Upper lobe of left lung (tissue), 6 donors: ENCODE measurements around the gene ESRP2. TPM values are rescaled to one million over a fixed set of nuclear protein-coding genes. Genes with fewer than 3 reads are reported as not detected.

ENCODE experiments used
- ATAC-seq, 2 donors: fragments of 200-7000 bp; cut with Tn5 transposase; one replicate each; pipeline ENCODE4 v1.9.1; 2022; ENCODE audit warnings: mild to moderate bottlenecking in 2 of 2, moderate library complexity in 2 of 2; ENCODE audit not compliant: low FRiP score in 2 of 2
- DNase-seq, 2 donors: peaks; one replicate each; pipeline ENCODE4 v3.0.0-alpha.2; 2019 to 2020
- H3K27ac ChIP-seq, 4 donors: fragments of 200-600 bp; sonication (generic); one replicate each; pipeline ENCODE4 v1.5.1; 2016 to 2019
- H3K27me3 ChIP-seq, 4 donors: fragments of 200-600 bp; sonication (generic); one replicate each; pipeline ENCODE4 v1.5.1; 2017 to 2019
- H3K36me3 ChIP-seq, 4 donors: fragments of 200-600 bp; sonication (generic); one replicate each; pipeline ENCODE4 v1.5.1; 2016 to 2019
- H3K4me1 ChIP-seq, 4 donors: fragments of 200-600 bp; sonication (generic); one replicate each; pipeline ENCODE4 v1.5.1; 2018 to 2019
- H3K4me3 ChIP-seq, 4 donors: fragments of 200-600 bp; sonication (generic); one replicate each; pipeline ENCODE4 v1.5.1; 2017 to 2019; ENCODE audit warnings: mild to moderate bottlenecking in 2 of 4, moderate library complexity in 1 of 4
- H3K9me3 ChIP-seq, 4 donors: fragments of 200-600 bp; sonication (generic); one replicate each; pipeline ENCODE4 v1.5.1; 2018 to 2019
- CTCF ChIP-seq, 6 experiments: fragments of 450-650 bp in 4 of 6; fragments of 200-600 bp in 2 of 6; sonication (generic) in 2 of 6; IDR thresholded peaks; one replicate each; pipeline ENCODE4 v1.5.1; 2016 to 2019; ENCODE audit warnings: antibody characterized with exemption in 6 of 6
- EP300 ChIP-seq, 4 donors: sonication (generic); formaldehyde crosslinking; IDR thresholded peaks; one replicate each; pipeline ENCODE4 v1.5.1; 2017; ENCODE audit warnings: antibody characterized with exemption in 4 of 4, control low read depth in 2 of 4
- POLR2A ChIP-seq, 4 donors: fragments of 450-650 bp; IDR thresholded peaks; one replicate each; pipeline ENCODE4 v1.5.1; 2016 to 2017; ENCODE audit warnings: antibody characterized with exemption in 4 of 4, mild to moderate bottlenecking in 2 of 4
- POLR2AphosphoS5 ChIP-seq, 2 donors: sonication (generic); formaldehyde crosslinking; IDR thresholded peaks; one replicate each; pipeline ENCODE4 v1.5.1; 2017; ENCODE audit warnings: antibody characterized with exemption in 2 of 2
- WGBS, 2 donors: methylation state at CpG; one replicate each; pipeline ENCODE4 v1.1.5; 2017 to 2018; 5-methylcytosine and 5-hydroxymethylcytosine counted together
- total RNA-seq, 6 donors: library from RNA; depleted of rRNA in 4 of 6; stranded (reverse); fragments of >200 nt in 4 of 6; gene quantifications; one replicate each; pipeline versions ENCODE4 v1.1.0 to v1.2.1, GENCODE V29; 2016 to 2021
- donor health status: DM: no; HTN: no; CAD: no; lungs with moderate emphysema.
- donor health status: DM: no; HTN: yes; CAD: no; lungs with severe emphysema.

Gene ESRP2
- total RNA-seq, 6 donors from 2014 or later = 54.2 to 102 (median 64.4) TPM

GRCh38 chr16:68283346-68283745 is 47.4 kb upstream of the ESRP2 start:
- no peak for DNase-seq

DNA sequence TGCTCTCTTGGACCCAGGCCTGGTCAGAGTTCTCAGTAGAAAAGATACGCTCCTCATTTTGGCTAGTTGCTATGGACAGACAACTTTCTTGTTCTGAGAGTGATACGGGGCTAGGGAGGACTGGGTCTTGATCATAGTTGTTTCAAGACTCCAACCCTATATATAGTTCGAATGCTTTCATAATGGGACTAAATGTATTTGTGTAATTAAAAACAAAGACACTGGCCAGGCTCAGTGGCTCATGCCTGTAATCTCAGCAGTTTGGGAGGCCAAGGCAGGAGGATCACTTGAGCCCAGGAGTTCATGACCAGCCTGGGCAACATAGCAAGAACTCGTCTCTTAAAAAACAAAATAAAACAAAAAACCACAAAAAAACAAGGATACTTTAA is 46.1 kb upstream of the ESRP2 start:
- H3K27me3 ChIP-seq = no peaks in the 10 kb centered on the region
- H3K4me1 ChIP-seq = peaks cover 17 to 55% (median 45%) of the 10 kb centered on the region in 4 donors
- no peak for ATAC-seq
- H3K27ac ChIP-seq = no peak overlapping the region
- DNase-seq = no peak
- 79 to 97% methylated on average over 4 of the region's 4 CpGs for WGBS, 2 donors
- no peaks in the 10 kb centered on the region for H3K9me3 ChIP-seq
- no peak overlapping the region for H3K4me3 ChIP-seq
- H3K36me3 ChIP-seq = peaks cover 0 to 23% (median 7%) of the 10 kb centered on the region in 4 donors
- TF ChIP-seq EP300 (IDR thresholded peaks at IDR 0.05) = no peak
- no peak for TF ChIP-seq POLR2AphosphoS5 (IDR thresholded peaks at IDR 0.05)
- TF ChIP-seq POLR2A (IDR thresholded peaks at IDR 0.05) = no peak
- TF ChIP-seq CTCF (IDR thresholded peaks at IDR 0.05) = no peak

More at GRCh38 chr16:68283346-68283745, 47.4 kb upstream of the ESRP2 start:
- Histone ChIP-seq H3K4me3 (no peak overlapping the region), H3K4me1 (peaks cover 17 to 61% (median 52%) of the 10 kb centered on the region in 4 donors), H3K9me3 (no peaks in the 10 kb centered on the region), H3K27ac (peak overlapping the region in 3 of 4 donors; percentile 7 to 65 (median 23)), H3K27me3 (no peaks in the 10 kb centered on the region), H3K36me3 (peaks cover 0 to 19% (median 8%) of the 10 kb centered on the region in 4 donors)
- 57 to 65% methylated on average over 5 of the region's 5 CpGs for WGBS, 2 donors
- TF ChIP-seq CTCF (IDR thresholded peaks at IDR 0.05) (no peak), EP300 (IDR thresholded peaks at IDR 0.05) (no peak), POLR2A (IDR thresholded peaks at IDR 0.05) (no peak), POLR2AphosphoS5 (IDR thresholded peaks at IDR 0.05) (no peak)
- no peak for ATAC-seq

DNA sequence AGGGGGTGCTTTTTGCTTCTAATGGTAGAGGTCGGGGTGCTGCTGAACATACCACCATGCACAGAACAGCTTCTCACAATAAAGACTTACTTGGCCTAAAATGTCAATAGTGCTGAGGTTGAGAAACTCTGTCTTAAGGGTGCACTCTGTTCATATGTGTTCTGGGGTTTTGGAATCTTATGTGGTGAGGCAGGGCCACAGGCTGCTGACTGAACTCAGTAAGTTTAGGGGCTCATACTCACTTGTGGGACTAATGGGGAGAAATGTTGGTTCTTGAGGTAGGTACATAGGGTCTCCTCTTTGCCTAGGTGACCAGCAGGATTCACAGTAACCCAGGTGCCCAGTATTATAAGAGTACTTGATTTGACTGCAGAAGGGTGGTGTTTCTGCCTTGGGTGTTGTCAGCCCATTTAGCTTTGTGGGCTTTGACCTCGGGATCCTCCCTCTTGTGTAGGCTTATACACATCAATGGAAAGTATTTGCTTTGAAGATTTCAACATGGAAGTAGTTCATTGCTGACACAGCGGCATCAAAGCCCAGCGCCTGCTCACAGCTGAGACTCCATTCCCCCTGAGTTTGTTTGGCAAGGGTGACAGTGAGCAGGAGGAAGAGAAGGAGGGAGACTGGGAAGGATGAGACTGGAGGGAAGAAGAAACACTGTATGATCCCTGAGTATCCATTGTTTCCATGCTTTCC is 45.6 kb upstream of the ESRP2 start:
- Histone ChIP-seq H3K4me3 (no peak overlapping the region), H3K9me3 (no peaks in the 10 kb centered on the region), H3K27ac (no peak overlapping the region), H3K4me1 (peaks cover 17 to 56% (median 44%) of the 10 kb centered on the region in 4 donors), H3K27me3 (no peaks in the 10 kb centered on the region), H3K36me3 (peaks cover 0 to 23% (median 7%) of the 10 kb centered on the region in 4 donors)
- TF ChIP-seq CTCF (IDR thresholded peaks at IDR 0.05) (no peak), EP300 (IDR thresholded peaks at IDR 0.05) (no peak), POLR2AphosphoS5 (IDR thresholded peaks at IDR 0.05) (no peak), POLR2A (IDR thresholded peaks at IDR 0.05) (no peak)
- 84 to 87% methylated on average over 4 of the region's 4 CpGs for WGBS, 2 donors
- ATAC-seq (no peak), DNase-seq (no peak)

DNA sequence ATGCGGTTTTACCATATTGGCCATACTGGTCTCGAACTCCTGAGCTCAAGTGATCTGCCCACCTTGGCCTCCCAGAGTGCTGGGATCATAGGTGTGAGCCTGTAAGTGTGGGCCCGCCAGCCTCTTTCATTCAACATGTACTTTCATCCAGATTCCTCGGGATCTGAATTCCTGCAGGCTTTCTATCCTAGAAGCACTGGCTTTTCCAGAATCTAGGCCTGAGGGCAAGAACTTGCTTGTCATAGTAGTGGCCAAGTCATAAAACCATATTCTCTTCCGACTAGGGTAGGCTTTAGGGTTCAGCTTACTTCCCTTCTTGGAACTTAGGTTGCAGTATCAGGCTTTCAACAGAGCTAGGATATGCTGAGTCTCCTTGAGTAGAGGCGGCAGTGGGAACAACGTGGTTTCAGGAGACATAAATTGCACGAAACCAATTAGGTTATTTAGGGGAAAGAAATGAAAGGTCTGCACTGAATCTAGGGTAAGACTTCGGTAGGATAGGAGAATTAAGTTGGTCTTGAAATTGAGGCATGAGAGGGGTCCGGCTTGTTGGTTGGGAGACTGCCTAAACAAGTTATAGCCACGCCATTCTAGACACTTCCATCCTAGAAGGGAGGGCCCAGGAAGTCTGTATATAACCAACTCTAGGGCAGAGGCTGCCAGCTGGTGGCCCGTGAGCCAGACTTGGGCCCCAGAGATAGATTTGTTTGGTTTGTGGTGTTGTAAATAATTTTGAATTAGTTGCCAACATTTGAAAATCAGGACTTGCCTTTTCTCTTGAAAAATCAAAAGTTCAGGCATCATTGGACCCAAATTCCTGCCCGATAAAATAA is 44.0 kb upstream of the ESRP2 start:
- Histone ChIP-seq H3K27me3 (no peaks in the 10 kb centered on the region), H3K4me3 (no peak overlapping the region), H3K9me3 (no peaks in the 10 kb centered on the region), H3K27ac (peak overlapping the region in 1 of 4 donors; percentile 4), H3K36me3 (peaks cover 0 to 26% (median 9%) of the 10 kb centered on the region in 4 donors), H3K4me1 (peaks cover 11 to 54% (median 34%) of the 10 kb centered on the region in 4 donors)
- TF ChIP-seq EP300 (IDR thresholded peaks at IDR 0.05) = no peak
- no peak for TF ChIP-seq POLR2A (IDR thresholded peaks at IDR 0.05)
- TF ChIP-seq POLR2AphosphoS5 (IDR thresholded peaks at IDR 0.05) = no peak
- TF ChIP-seq CTCF (IDR thresholded peaks at IDR 0.05) = no peak
- WGBS, 2 donors = 83 to 90% methylated on average over 13 of the region's 13 CpGs
- DNase-seq (no peak), ATAC-seq (no peak)
